GM18951 (cell line): ENCODE measurements around the gene GEMIN5.
"Not testable (repeated sequence)": the region's sequence is repeated elsewhere in the genome, so short reads cannot be mapped to it uniquely, and the experiment has no call there.

Source experiments
- POLR2A ChIP-seq: IDR thresholded peaks from 4 replicates; pipeline ENCODE4 v1.6.1; 2011; ENCODE audit warnings: mild to moderate bottlenecking; ENCODE audit not compliant: insufficient read length, insufficient read depth; ENCODE audit errors: extremely low read depth
- in situ Hi-C: fragments of 300-500 bp; cut with MboI; formaldehyde crosslinking; loops from one replicate; pipeline ENCODE4 v1.12.0; 2022; ENCODE audit warnings: low sequenced_read_pairs, mixed read lengths, inconsistent platforms; ENCODE audit not compliant: unreplicated experiment

The GEMIN5 gene

GRCh38 chr5:154923441-154924430 lies 14.3 kb downstream of the GEMIN5 start:
- no peak for TF ChIP-seq POLR2A
- in situ Hi-C loops, result no loop called here

- in situ Hi-C loops, result no loop called here
Measured at GRCh38 chr5:154917757-154918156, 20.3 kb downstream of the GEMIN5 start.

GRCh38 chr5:154916874-154917273 lies 21.1 kb downstream of the GEMIN5 start:
- TF ChIP-seq POLR2A, result no peak
- in situ Hi-C loops, result no loop called here

More at GRCh38 chr5:154917757-154918156, 20.3 kb downstream of the GEMIN5 start:
- no peak for TF ChIP-seq POLR2A

GRCh38 chr5:154905601-154906000 lies 32.4 kb downstream of the GEMIN5 start:
- in situ Hi-C loops, result not testable (repeated sequence)

GRCh38 chr5:154901913-154902312 lies 36.1 kb downstream of the GEMIN5 start:
- in situ Hi-C loops, result no loop called here
- no peak for TF ChIP-seq POLR2A

GRCh38 chr5:154901276-154901675 lies 36.7 kb downstream of the GEMIN5 start:
- in situ Hi-C loops, result no loop called here
- no peak for TF ChIP-seq POLR2A

- in situ Hi-C loops, result no loop called here
- no peak for TF ChIP-seq POLR2A
Measured at GRCh38 chr5:154900066-154900465, 37.9 kb downstream of the GEMIN5 start.

GRCh38 chr5:154899151-154899816 lies 38.7 kb downstream of the GEMIN5 start:
- in situ Hi-C loops, result no loop called here
- no peak for TF ChIP-seq POLR2A

- no peak for TF ChIP-seq POLR2A
- in situ Hi-C loops, result no loop called here
Measured at GRCh38 chr5:154898210-154898609, 39.8 kb downstream of the GEMIN5 start.

GRCh38 chr5:154896562-154897165 lies 41.3 kb downstream of the GEMIN5 start:
- TF ChIP-seq POLR2A, result no peak
- in situ Hi-C loops, result no loop called here

GRCh38 chr5:154895606-154896561 lies 42.1 kb downstream of the GEMIN5 start:
- in situ Hi-C loops, result no loop called here
- no peak for TF ChIP-seq POLR2A

GRCh38 chr5:154893381-154893780 lies 44.6 kb downstream of the GEMIN5 start:
- TF ChIP-seq POLR2A, result no peak
- in situ Hi-C loops, result no loop called here
